Stimulated activated CD4-positive, alpha-beta T cell treated with anti-CD3 and anti-CD28 coated beads, Interleukin-4, amount 100 ng/mL, for 48 hours (primary cell): ENCODE results near the gene LRFN5.

Experiments used
- DNase-seq, 2 donors: peaks; one replicate each; pipeline ENCODE4 v3.0.0-alpha.2; 2020; ENCODE audit warnings: low read depth in 2 of 2

Gene LRFN5

GRCh38 chr14:41773536-41774279, 167.0 kb downstream of the LRFN5 start:
- DNase-seq = no peak

GRCh38 chr14:41782511-41782910, 175.8 kb downstream of the LRFN5 start:
- DNase-seq = no peak

- no peak for DNase-seq
These were observed 176.7 kb downstream of the LRFN5 start for GRCh38 chr14:41783403-41783802.

GRCh38 chr14:41785696-41786095, 179.0 kb downstream of the LRFN5 start:
- no peak for DNase-seq

- no peak for DNase-seq
These were observed 193.1 kb downstream of the LRFN5 start for GRCh38 chr14:41799817-41800216.

GRCh38 chr14:41805633-41806032, 199.0 kb downstream of the LRFN5 start:
- DNase-seq = no peak

GRCh38 chr14:41806366-41806975, 199.8 kb downstream of the LRFN5 start:
- DNase-seq = no peak

- no peak for DNase-seq
These were observed 203.7 kb downstream of the LRFN5 start for GRCh38 chr14:41810362-41810761.

- no peak for DNase-seq
These were observed 210.9 kb downstream of the LRFN5 start for GRCh38 chr14:41817626-41818025.

- no peak for DNase-seq
These were observed 217.8 kb downstream of the LRFN5 start for GRCh38 chr14:41824441-41824840.

- no peak for DNase-seq
These were observed 218.9 kb downstream of the LRFN5 start for GRCh38 chr14:41825622-41826021.

- DNase-seq = no peak
These were observed 224.2 kb downstream of the LRFN5 start for GRCh38 chr14:41830714-41831406.

- DNase-seq = no peak
These were observed 233.0 kb downstream of the LRFN5 start for GRCh38 chr14:41839661-41840060.

- DNase-seq = no peak
These were observed 252.7 kb downstream of the LRFN5 start for GRCh38 chr14:41859336-41859735.

- DNase-seq = no peak
These were observed 253.9 kb downstream of the LRFN5 start for GRCh38 chr14:41860586-41860985.

GRCh38 chr14:41865894-41866293, 259.2 kb downstream of the LRFN5 start:
- DNase-seq = no peak

- DNase-seq = no peak
These were observed 261.7 kb downstream of the LRFN5 start for GRCh38 chr14:41868396-41868795.

GRCh38 chr14:41872931-41873685, 266.4 kb downstream of the LRFN5 start:
- no peak for DNase-seq

GRCh38 chr14:41873686-41874317, 267.1 kb downstream of the LRFN5 start:
- DNase-seq = no peak

GRCh38 chr14:41875116-41875515, 268.4 kb downstream of the LRFN5 start:
- DNase-seq = no peak

GRCh38 chr14:41878321-41878720, 271.6 kb downstream of the LRFN5 start:
- no peak for DNase-seq

- DNase-seq = no peak
These were observed 284.9 kb downstream of the LRFN5 start for GRCh38 chr14:41891624-41892023.
